Neural progenitor cell (in vitro differentiated cells): Measurements from ENCODE around the gene MRPS27. TPM values are rescaled to one million over a fixed set of nuclear protein-coding genes. Genes with fewer than 3 reads are reported as not detected.

ENCODE experiments used
- DNase-seq: peaks from one replicate; pipeline ENCODE4 v3.0.0-alpha.2; 2016; ENCODE audit warnings: low spot score
- H2AFZ ChIP-seq: fragments of 200-600 bp; sonication (generic); replicated peaks from 2 replicates; pipeline ENCODE4 v1.6.1; 2016; ENCODE audit warnings: antibody characterized with exemption
- H3F3A ChIP-seq: fragments of 200-600 bp; sonication (generic); 2 replicates; pipeline ENCODE4 v1.6.1; 2016; ENCODE audit warnings: antibody characterized with exemption, low read depth
- H3K27ac ChIP-seq: fragments of 200-600 bp; sonication (generic); 2 replicates; pipeline ENCODE4 v1.5.1; 2016; ENCODE audit warnings: mild to moderate bottlenecking
- H3K27me3 ChIP-seq: fragments of 200-600 bp; sonication (generic); 2 replicates; pipeline ENCODE4 v1.6.1; 2016; ENCODE audit warnings: mild to moderate bottlenecking, moderate library complexity
- H3K36me3 ChIP-seq: fragments of 200-600 bp; sonication (generic); 2 replicates; pipeline ENCODE4 v1.5.1; 2016
- H3K4me1 ChIP-seq: fragments of 200-600 bp; sonication (generic); 2 replicates; pipeline ENCODE4 v1.6.1; 2016; ENCODE audit warnings: mixed run types
- H3K4me2 ChIP-seq: fragments of 200-600 bp; sonication (generic); 2 replicates; pipeline ENCODE4 v1.6.1; 2016
- H3K4me3 ChIP-seq: fragments of 200-600 bp; sonication (generic); 2 replicates; pipeline ENCODE4 v1.5.1; 2016
- H3K79me2 ChIP-seq: fragments of 200-600 bp; sonication (generic); 2 replicates; pipeline ENCODE4 v1.6.1; 2016; ENCODE audit warnings: low read depth
- H3K9ac ChIP-seq: fragments of 200-600 bp; sonication (generic); 2 replicates; pipeline ENCODE4 v1.6.1; 2016
- H3K9me3 ChIP-seq: fragments of 200-600 bp; sonication (generic); 2 replicates; pipeline ENCODE4 v1.5.1; 2016; ENCODE audit warnings: low read depth
- H4K20me1 ChIP-seq: fragments of 200-600 bp; sonication (generic); 2 replicates; pipeline ENCODE4 v1.6.1; 2016; ENCODE audit warnings: low read depth
- H3K27ac Mint-ChIP-seq: 3 replicates; pipeline ENCODE4 v1.8.0; 2021; ENCODE audit warnings: mixed read lengths
- H3K27me3 Mint-ChIP-seq: 2 replicates; pipeline ENCODE4 v1.8.0; 2022; ENCODE audit warnings: low read depth, mild to moderate bottlenecking, inconsistent platforms, moderate library complexity, mixed read lengths; ENCODE audit not compliant: insufficient read depth
- H3K36me3 Mint-ChIP-seq: 3 replicates; pipeline ENCODE4 v1.8.0; 2021; ENCODE audit warnings: mixed read lengths
- H3K4me1 Mint-ChIP-seq: 3 replicates; pipeline ENCODE4 v1.8.0; 2021; ENCODE audit warnings: mixed read lengths
- H3K4me3 Mint-ChIP-seq: 3 replicates; pipeline ENCODE4 v1.8.0; 2021; ENCODE audit warnings: mild to moderate bottlenecking, moderate library complexity, mixed read lengths
- H3K9me3 Mint-ChIP-seq: 3 replicates; pipeline ENCODE4 v1.8.0; 2020; ENCODE audit warnings: mixed read lengths
- CTCF ChIP-seq: fragments of 200-600 bp; sonication (generic); IDR thresholded peaks from 2 replicates; pipeline ENCODE4 v1.5.1; 2017; ENCODE audit warnings: antibody characterized with exemption, mild to moderate bottlenecking
- EZH2 ChIP-seq: fragments of 200-600 bp; sonication (generic); IDR thresholded peaks from 2 replicates; pipeline ENCODE4 v1.6.1; 2017; ENCODE audit warnings: antibody characterized with exemption, mild to moderate bottlenecking, moderate library complexity
- EZH2phosphoT487 ChIP-seq: fragments of 200-600 bp; sonication (generic); IDR thresholded peaks from 2 replicates; pipeline ENCODE4 v1.6.1; 2017; ENCODE audit warnings: antibody characterized with exemption
- total RNA-seq: library from RNA; depleted of rRNA; stranded (reverse); fragments of >200 nt; gene quantifications from 2 replicates; pipeline ENCODE4 v1.2.3, GENCODE V29; 2015; ENCODE audit warnings: low replicate concordance

Gene MRPS27
- total RNA-seq, 1 donor from 2014 or later = 154 TPM

GRCh38 chr5:72268753-72269410 lies 51.2 kb downstream of the MRPS27 start:
- no peak overlapping the region for H2AFZ ChIP-seq
- TF ChIP-seq EZH2 (no peak), CTCF (peak; percentile 93), EZH2phosphoT487 (no peak)
- H3K9me3 Mint-ChIP-seq = peaks cover 2% of the 10 kb centered on the region
- H3K9ac ChIP-seq = no peak overlapping the region
- H3K79me2 ChIP-seq = peaks cover 34% of the 10 kb centered on the region
- peaks cover 19% of the 10 kb centered on the region for H3K36me3 Mint-ChIP-seq
- no peak overlapping the region for H3K4me3 Mint-ChIP-seq
- H3K4me1 Mint-ChIP-seq = no peaks in the 10 kb centered on the region
- H3K27ac ChIP-seq = no peak overlapping the region
- no peaks in the 10 kb centered on the region for H4K20me1 ChIP-seq
- no peak overlapping the region for H3K4me2 ChIP-seq
- no peaks in the 10 kb centered on the region for H3K27me3 Mint-ChIP-seq
- DNase-seq = peak; percentile 72
- H3K9me3 ChIP-seq = no peaks in the 10 kb centered on the region
- no peak overlapping the region for H3K27ac Mint-ChIP-seq
- H3F3A ChIP-seq = no peaks in the 10 kb centered on the region
- no peaks in the 10 kb centered on the region for H3K4me1 ChIP-seq
- no peak overlapping the region for H3K4me3 ChIP-seq
- H3K36me3 ChIP-seq = peaks cover 7% of the 10 kb centered on the region
- H3K27me3 ChIP-seq = no peaks in the 10 kb centered on the region

GRCh38 chr5:72268260-72268659 lies 51.8 kb downstream of the MRPS27 start:
- no peaks in the 10 kb centered on the region for H3K27me3 Mint-ChIP-seq
- H3K9me3 Mint-ChIP-seq = peaks cover 2% of the 10 kb centered on the region
- Histone ChIP-seq H3K4me1 (no peaks in the 10 kb centered on the region), H3K4me2 (no peak overlapping the region), H3K27me3 (no peaks in the 10 kb centered on the region), H4K20me1 (no peaks in the 10 kb centered on the region), H3K9me3 (no peaks in the 10 kb centered on the region), H3K4me3 (no peak overlapping the region), H3K27ac (no peak overlapping the region), H3K9ac (no peak overlapping the region), H3K79me2 (peaks cover 36% of the 10 kb centered on the region), H2AFZ (no peak overlapping the region), H3F3A (no peaks in the 10 kb centered on the region), H3K36me3 (peaks cover 7% of the 10 kb centered on the region)
- no peak overlapping the region for H3K4me3 Mint-ChIP-seq
- H3K36me3 Mint-ChIP-seq = peaks cover 21% of the 10 kb centered on the region
- no peaks in the 10 kb centered on the region for H3K4me1 Mint-ChIP-seq
- TF ChIP-seq EZH2 (no peak), CTCF (no peak), EZH2phosphoT487 (no peak)
- DNase-seq = no peak
- H3K27ac Mint-ChIP-seq = no peak overlapping the region

GRCh38 chr5:72267685-72268084 lies 52.4 kb downstream of the MRPS27 start:
- H3K4me2 ChIP-seq = no peak overlapping the region
- no peak for DNase-seq
- no peaks in the 10 kb centered on the region for H3K27me3 Mint-ChIP-seq
- peaks cover 32% of the 10 kb centered on the region for H3K79me2 ChIP-seq
- H3K27ac ChIP-seq = no peak overlapping the region
- peaks cover 19% of the 10 kb centered on the region for H3K36me3 Mint-ChIP-seq
- H4K20me1 ChIP-seq = no peaks in the 10 kb centered on the region
- H3K4me1 Mint-ChIP-seq = no peaks in the 10 kb centered on the region
- H2AFZ ChIP-seq = no peak overlapping the region
- no peaks in the 10 kb centered on the region for H3K4me1 ChIP-seq
- H3K27ac Mint-ChIP-seq = no peak overlapping the region
- no peaks in the 10 kb centered on the region for H3K27me3 ChIP-seq
- H3K9me3 ChIP-seq = no peaks in the 10 kb centered on the region
- H3K36me3 ChIP-seq = peaks cover 7% of the 10 kb centered on the region
- no peaks in the 10 kb centered on the region for H3F3A ChIP-seq
- no peak overlapping the region for H3K4me3 ChIP-seq
- peaks cover 2% of the 10 kb centered on the region for H3K9me3 Mint-ChIP-seq
- no peak for TF ChIP-seq EZH2
- no peak for TF ChIP-seq EZH2phosphoT487
- no peak for TF ChIP-seq CTCF
- H3K4me3 Mint-ChIP-seq = no peak overlapping the region
- no peak overlapping the region for H3K9ac ChIP-seq
